IMR-90 (cell line): Measurements from ENCODE around the gene PMM2. TPM values are rescaled to one million over a fixed set of nuclear protein-coding genes. Genes with fewer than 3 reads are reported as not detected.

ENCODE experiments used
- ATAC-seq: fragments of 200-7000 bp; cut with Tn5 transposase; 2 replicates; pipeline ENCODE4 v1.9.1; 2020; ENCODE audit warnings: low read depth, mild to moderate bottlenecking, moderate library complexity
- BruUV-seq: library from RNA; stranded (reverse); fragments of 400-500 nt; replicated peaks from 2 replicates; lab custom pipeline; 2021; lab: Mats Ljungman, UMichigan
- CTCF ChIA-PET: fragments of 300-600 bp; formaldehyde crosslinking; extraction: SDS; loops from one replicate; lab custom pipeline; 2021; ENCODE audit warnings: antibody characterized with exemption; lab: Yijun Ruan, JAX
- POLR2A ChIA-PET: fragments of 300-600 bp; sonication (Branson Sonifier 250); formaldehyde crosslinking; loops from one replicate; lab custom pipeline; 2022; ENCODE audit warnings: antibody characterized with exemption; ENCODE audit not compliant: unreplicated experiment; lab: Charles Lee
- DNase-seq: peaks from one replicate; pipeline ENCODE4 v3.0.0; 2013
- H2AFZ ChIP-seq: replicated peaks from 2 replicates; pipeline ENCODE3; 2013; ENCODE audit warnings: low read length, mild to moderate bottlenecking; ENCODE audit not compliant: poor library complexity
- H2AK5ac ChIP-seq: 2 replicates; pipeline ENCODE4 v1.6.1; 2013; ENCODE audit warnings: low read depth, low read length, inconsistent platforms
- H2AK9ac ChIP-seq: replicated peaks from 2 replicates; pipeline ENCODE3; 2013; ENCODE audit warnings: mild to moderate bottlenecking, low read depth, low read length, moderate library complexity; ENCODE audit not compliant: poor library complexity
- H2BK120ac ChIP-seq: 2 replicates; pipeline ENCODE4 v1.6.1; 2013; ENCODE audit warnings: low read depth, low read length, inconsistent platforms
- H2BK15ac ChIP-seq: 3 replicates; pipeline ENCODE4 v1.6.1; 2013; ENCODE audit warnings: low read depth, low read length, inconsistent platforms
- H2BK20ac ChIP-seq: 2 replicates; pipeline ENCODE4 v1.6.1; 2013; ENCODE audit warnings: low read depth, mild to moderate bottlenecking, inconsistent platforms, low read length, moderate library complexity
- H2BK5ac ChIP-seq: 2 replicates; pipeline ENCODE4 v1.6.1; 2013; ENCODE audit warnings: mild to moderate bottlenecking, low read depth, low read length, inconsistent platforms; ENCODE audit not compliant: poor library complexity, severe bottlenecking
- H3K14ac ChIP-seq: replicated peaks from 2 replicates; pipeline ENCODE4 v1.6.1; 2013; ENCODE audit warnings: low read depth, low read length, inconsistent platforms
- H3K18ac ChIP-seq: 2 replicates; pipeline ENCODE4 v1.6.1; 2013; ENCODE audit warnings: low read depth, low read length, control low read depth
- H3K23ac ChIP-seq: 2 replicates; pipeline ENCODE4 v1.6.1; 2013; ENCODE audit warnings: low read depth, low read length, inconsistent platforms
- H3K27ac ChIP-seq: 2 replicates; pipeline ENCODE4 v1.5.1; 2013; ENCODE audit warnings: mild to moderate bottlenecking, control low read depth, low read length; ENCODE audit not compliant: insufficient read depth
- H3K27me3 ChIP-seq: 2 replicates; pipeline ENCODE4 v1.6.1; 2013; ENCODE audit warnings: low read length; ENCODE audit not compliant: control insufficient read depth, insufficient read depth
- H3K36me3 ChIP-seq: 2 replicates; pipeline ENCODE4 v1.6.1; 2013; ENCODE audit warnings: low read length, mixed read lengths; ENCODE audit not compliant: control insufficient read depth, insufficient read depth
- H3K4ac ChIP-seq: 2 replicates; pipeline ENCODE4 v1.6.1; 2013; ENCODE audit warnings: low read depth, low read length, inconsistent platforms
- H3K4me1 ChIP-seq: 2 replicates; pipeline ENCODE4 v1.6.1; 2013; ENCODE audit warnings: low read length, mixed read lengths; ENCODE audit not compliant: control insufficient read depth, insufficient read depth
- H3K4me2 ChIP-seq: 2 replicates; pipeline ENCODE4 v1.6.1; 2013; ENCODE audit warnings: low read depth, mild to moderate bottlenecking, control low read depth, low read length, moderate library complexity
- H3K4me3 ChIP-seq: 2 replicates; pipeline ENCODE4 v1.5.1; 2013; ENCODE audit warnings: low read depth, mild to moderate bottlenecking, control low read depth, low read length, moderate library complexity; ENCODE audit not compliant: insufficient read depth
- H3K56ac ChIP-seq: 2 replicates; pipeline ENCODE4 v1.6.1; 2013; ENCODE audit warnings: low read length, inconsistent platforms; ENCODE audit not compliant: insufficient read depth; ENCODE audit errors: extremely low read depth
- H3K79me1 ChIP-seq, 2 experiments: 2 replicates each; pipeline ENCODE4 v1.6.1; 2013; ENCODE audit warnings: low read length in 2 of 2, inconsistent platforms in 1 of 2, low read depth in 1 of 2
- H3K9ac ChIP-seq: 2 replicates; pipeline ENCODE4 v1.6.1; 2013; ENCODE audit warnings: low read depth, low read length, control low read depth
- H3K9me1 ChIP-seq: 2 replicates; pipeline ENCODE4 v1.6.1; 2013; ENCODE audit warnings: low read length, inconsistent platforms; ENCODE audit not compliant: insufficient read depth
- H3K9me3 ChIP-seq: 2 replicates; pipeline ENCODE4 v1.6.1; 2013; ENCODE audit warnings: low read length; ENCODE audit not compliant: control insufficient read depth, insufficient read depth
- H4K20me1 ChIP-seq: 2 replicates; pipeline ENCODE4 v1.6.1; 2013; ENCODE audit warnings: low read length, inconsistent platforms; ENCODE audit not compliant: insufficient read depth
- H4K5ac ChIP-seq: 2 replicates; pipeline ENCODE4 v1.6.1; 2013; ENCODE audit warnings: mild to moderate bottlenecking, low read depth, low read length, control low read depth
- H4K8ac ChIP-seq, 2 experiments: 2 replicates each; pipeline ENCODE4 v1.6.1; 2013; ENCODE audit warnings: low read depth in 2 of 2, low read length in 2 of 2, control low read depth in 1 of 2, inconsistent platforms in 1 of 2
- H4K91ac ChIP-seq: 2 replicates; pipeline ENCODE4 v1.6.1; 2013; ENCODE audit warnings: low read depth, low read length, inconsistent platforms; ENCODE audit not compliant: insufficient read depth
- BHLHE40 ChIP-seq: fragments of 150-350 bp; IDR thresholded peaks from 2 replicates; pipeline ENCODE4 v1.6.1; 2016; ENCODE audit warnings: mild to moderate bottlenecking, low read depth, low read length
- CEBPB ChIP-seq: IDR thresholded peaks from 2 replicates; pipeline ENCODE4 v1.6.1; 2012; ENCODE audit warnings: low read depth, low read length, improper control_type of control experiment
- CHD1 ChIP-seq: IDR thresholded peaks from 2 replicates; pipeline ENCODE4 v1.6.1; 2012; ENCODE audit warnings: low read depth, low read length, improper control_type of control experiment
- ELK1 ChIP-seq: fragments of 150-350 bp; IDR thresholded peaks from 2 replicates; pipeline ENCODE4 v1.6.1; 2016; ENCODE audit warnings: low read depth, mild to moderate bottlenecking, low read length, moderate library complexity, borderline replicate concordance
- FOS ChIP-seq: fragments of 150-350 bp; IDR thresholded peaks from 2 replicates; pipeline ENCODE4 v1.6.1; 2016; ENCODE audit warnings: low read depth, low read length
- MAFK ChIP-seq: IDR thresholded peaks from 2 replicates; pipeline ENCODE4 v1.6.1; 2012; ENCODE audit warnings: low read depth, low read length, improper control_type of control experiment
- MXI1 ChIP-seq: IDR thresholded peaks from 2 replicates; pipeline ENCODE4 v1.6.1; 2012; ENCODE audit warnings: low read depth, mild to moderate bottlenecking, low read length, moderate library complexity, borderline replicate concordance
- RAD21 ChIP-seq: IDR thresholded peaks from 2 replicates; pipeline ENCODE4 v1.6.1; 2012; ENCODE audit warnings: low read length, improper control_type of control experiment
- RCOR1 ChIP-seq: IDR thresholded peaks from 2 replicates; pipeline ENCODE4 v1.6.1; 2012; ENCODE audit warnings: mild to moderate bottlenecking, low read length, improper control_type of control experiment; ENCODE audit not compliant: insufficient replicate concordance
- RFX5 ChIP-seq: IDR thresholded peaks from 2 replicates; pipeline ENCODE4 v1.8.0; 2012; ENCODE audit warnings: low read depth, mild to moderate bottlenecking, low read length, moderate library complexity
- SMC3 ChIP-seq: fragments of 150-350 bp; IDR thresholded peaks from 2 replicates; pipeline ENCODE4 v1.6.1; 2016; ENCODE audit warnings: low read depth, mild to moderate bottlenecking, antibody characterized with exemption, low read length, moderate library complexity
- WGBS, 2 experiments: methylation state at CpG; one replicate each; pipeline versions ENCODE4 v1.1.5 to v1.1.7; 2013; ENCODE audit warnings: missing lambda C conversion rate in 2 of 2; ENCODE audit not compliant: insufficient read length in 1 of 2; ENCODE audit errors: extremely low coverage in 2 of 2; 5-methylcytosine and 5-hydroxymethylcytosine counted together
- dilution Hi-C: fragments of 300-500 bp; cut with HindIII; formaldehyde crosslinking; loops from one replicate; pipeline ENCODE4 v1.14.3; 2018; ENCODE audit warnings: low sequenced_read_pairs; ENCODE audit not compliant: unreplicated experiment
- in situ Hi-C: fragments of 300-500 bp; cut with MboI; formaldehyde crosslinking; loops from 3 replicates; pipeline ENCODE4 v1.14.3; 2019; ENCODE audit warnings: low sequenced_read_pairs, inconsistent platforms, mixed read lengths
- intact Hi-C: fragments of 100-400 bp; cut with micrococcal nuclease; formaldehyde crosslinking; loops from 2 replicates; pipeline ENCODE4 v1.10.0; 2022
- polyA plus RNA-seq, 3 experiments: library from polyadenylated mRNA; depleted of rRNA; stranded (reverse); fragments of >200 nt; gene quantifications; 2 replicates each; pipeline ENCODE4 v1.2.3, GENCODE V29; 2012; ENCODE audit warnings: low replicate concordance in 1 of 3
- total RNA-seq: library from RNA; depleted of rRNA; stranded (reverse); fragments of >200 nt; gene quantifications from 2 replicates; pipeline ENCODE4 v1.2.3, GENCODE V29; 2012
- TF ChIP-seq, protein P1 (sequence below): conservative IDR thresholded peaks from 2 replicates; pipeline ENCODE4 v1.5.1; 2012; ENCODE audit warnings: mild to moderate bottlenecking, low read depth, low read length, improper control_type of control experiment

Gene PMM2
- total and polyA plus RNA-seq, 2 of the 4 experiments (the other 2 are of a cell fraction) = 25.8 to 38.9 TPM

DNA sequence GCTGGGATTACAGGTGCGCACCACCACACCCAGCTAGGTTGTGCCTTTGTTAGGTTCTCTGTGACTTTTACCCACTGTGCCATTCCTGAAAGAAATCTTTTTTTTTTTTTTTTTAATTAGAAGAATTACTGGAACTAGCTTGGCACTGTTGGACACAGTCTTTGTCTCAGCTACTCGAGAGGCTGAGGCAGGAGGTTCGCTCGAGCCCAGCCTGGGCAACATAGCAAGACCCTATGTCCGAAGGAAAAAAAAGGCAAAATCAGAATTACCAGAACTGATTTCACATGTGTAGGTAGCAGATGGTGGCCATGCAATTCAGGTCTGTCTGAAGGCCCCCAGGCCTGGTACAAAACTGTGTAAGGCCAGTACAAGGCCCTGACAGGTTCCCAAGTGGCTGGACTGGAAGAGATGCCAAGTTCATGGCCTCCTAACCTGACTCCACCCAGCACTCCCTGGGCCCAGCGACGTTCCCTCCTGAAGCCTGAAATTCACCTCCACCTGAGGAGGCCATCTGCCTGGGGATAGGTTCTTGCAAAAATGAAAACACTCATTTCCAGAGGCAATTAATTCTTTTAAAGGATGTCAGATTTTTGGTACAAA is 48.2 kb downstream of the PMM2 start:
- intact Hi-C loops (no loop called here), dilution Hi-C loops (no loop called here), in situ Hi-C loops (no loop called here)
- H2AK9ac ChIP-seq = no peak overlapping the region
- no peak overlapping the region for H3K27ac ChIP-seq
- WGBS, 2 experiments = 100% methylated on average over 2 of the region's 7 CpGs; no CpG with 5 or more reads in 1 of the 2 experiments
- no peak overlapping the region for H3K56ac ChIP-seq
- H3K23ac ChIP-seq = no peak overlapping the region
- H3K4me1 ChIP-seq = peaks cover 21% of the 10 kb centered on the region
- no peak overlapping the region for H4K5ac ChIP-seq
- POLR2A ChIA-PET = no interaction called here
- no peaks in the 10 kb centered on the region for H3K27me3 ChIP-seq
- H2AK5ac ChIP-seq = no peak overlapping the region
- no TSS peak for BruUV-seq
- no peak overlapping the region for H3K4me3 ChIP-seq
- no peak overlapping the region for H2BK20ac ChIP-seq
- H3K79me1 ChIP-seq = peaks cover 17 to 52% of the 10 kb centered on the region in 2 experiments; a peak in 3 of 4 replicates
- H2BK5ac ChIP-seq = no peak overlapping the region
- H3K4ac ChIP-seq = no peak overlapping the region
- peaks cover 57% of the 10 kb centered on the region for H4K20me1 ChIP-seq
- no peak overlapping the region for H3K4me2 ChIP-seq
- H4K8ac ChIP-seq = no peak overlapping the region
- CTCF ChIA-PET = interaction anchor here (0.7 kb wide), 1 partner anchor 14 kb away, joined by 3 read pairs; no protein-coding TSS in a partner anchor
- no peak overlapping the region for H3K18ac ChIP-seq
- no peak overlapping the region for H3K14ac ChIP-seq
- no peak overlapping the region for H2AFZ ChIP-seq
- no peak overlapping the region for H2BK15ac ChIP-seq
- no peak overlapping the region for H4K91ac ChIP-seq
- peaks cover 15% of the 10 kb centered on the region for H3K9me1 ChIP-seq
- H2BK120ac ChIP-seq = no peak overlapping the region
- no peaks in the 10 kb centered on the region for H3K9me3 ChIP-seq
- no peak overlapping the region for H3K9ac ChIP-seq
- no peak for DNase-seq
- TF ChIP-seq MXI1 (no peak), BHLHE40 (no peak), CEBPB (no peak), RFX5 (no peak), MAFK (no peak), ELK1 (no peak), SMC3 (no peak), RAD21 (no peak), FOS (no peak), CHD1 (no peak), RCOR1 (no peak)
- TF ChIP-seq, protein P1, sequence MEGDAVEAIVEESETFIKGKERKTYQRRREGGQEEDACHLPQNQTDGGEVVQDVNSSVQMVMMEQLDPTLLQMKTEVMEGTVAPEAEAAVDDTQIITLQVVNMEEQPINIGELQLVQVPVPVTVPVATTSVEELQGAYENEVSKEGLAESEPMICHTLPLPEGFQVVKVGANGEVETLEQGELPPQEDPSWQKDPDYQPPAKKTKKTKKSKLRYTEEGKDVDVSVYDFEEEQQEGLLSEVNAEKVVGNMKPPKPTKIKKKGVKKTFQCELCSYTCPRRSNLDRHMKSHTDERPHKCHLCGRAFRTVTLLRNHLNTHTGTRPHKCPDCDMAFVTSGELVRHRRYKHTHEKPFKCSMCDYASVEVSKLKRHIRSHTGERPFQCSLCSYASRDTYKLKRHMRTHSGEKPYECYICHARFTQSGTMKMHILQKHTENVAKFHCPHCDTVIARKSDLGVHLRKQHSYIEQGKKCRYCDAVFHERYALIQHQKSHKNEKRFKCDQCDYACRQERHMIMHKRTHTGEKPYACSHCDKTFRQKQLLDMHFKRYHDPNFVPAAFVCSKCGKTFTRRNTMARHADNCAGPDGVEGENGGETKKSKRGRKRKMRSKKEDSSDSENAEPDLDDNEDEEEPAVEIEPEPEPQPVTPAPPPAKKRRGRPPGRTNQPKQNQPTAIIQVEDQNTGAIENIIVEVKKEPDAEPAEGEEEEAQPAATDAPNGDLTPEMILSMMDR = no peak
- peaks cover 36% of the 10 kb centered on the region for H3K36me3 ChIP-seq
- ATAC-seq = no peak
